ENCODE results near the gene ERF. TPM values are rescaled to one million over a fixed set of nuclear protein-coding genes. Genes with fewer than 3 reads are reported as not detected.
A peak's percentile ranks its signal among the peaks of the same experiment; 100 is the strongest.

The ERF gene
- total and polyA plus RNA-seq, 2 of the 8 experiments (the other 6 are each of a cell fraction or from before 2014, with no cell fraction given): 43.7 to 62.7 TPM

DNA sequence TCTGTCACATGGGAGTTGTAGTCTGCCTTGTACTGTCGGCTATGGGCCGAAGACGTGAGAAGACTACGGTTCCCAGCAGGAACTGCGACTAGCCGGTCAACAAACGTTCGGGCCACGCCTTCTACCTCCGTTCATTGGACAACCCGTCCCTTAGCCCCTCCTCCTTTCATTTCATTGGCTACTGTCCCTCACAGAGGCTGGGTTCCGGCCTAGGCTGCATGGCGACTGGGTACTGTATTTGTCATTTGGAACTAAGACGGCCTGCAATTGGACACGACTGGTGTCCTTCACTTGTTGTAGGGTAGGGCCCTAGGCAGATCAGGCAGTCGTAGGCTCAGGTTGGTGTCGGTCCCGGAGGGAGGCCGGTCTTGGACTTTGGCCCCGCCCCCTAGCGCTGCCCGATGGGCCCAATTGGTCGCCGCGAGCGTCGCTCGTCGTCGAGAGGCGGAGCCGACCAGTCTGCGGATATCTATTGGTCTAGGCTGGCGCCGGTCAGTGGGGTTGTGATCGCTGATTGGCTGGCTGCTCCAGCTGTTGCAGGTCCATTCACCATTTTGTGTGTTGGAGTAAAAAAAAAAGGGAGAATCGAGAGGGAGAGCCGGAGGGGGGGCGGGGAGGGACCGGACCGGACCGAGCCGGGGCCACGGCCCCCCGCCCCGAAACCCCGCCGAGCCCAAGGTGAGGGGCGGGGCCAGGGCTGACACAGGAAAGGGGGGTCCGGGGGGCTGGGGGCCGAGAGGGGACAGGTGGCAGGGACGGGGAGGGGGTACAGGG, 14.0 kb upstream of the ERF start, which contains the start of gene CIC (continued):
- TF ChIP-seq SIX5 (IDR thresholded peaks at IDR 0.05; ENCODE audit: low read depth, low read length) (peak; percentile 93), SP4 (IDR thresholded peaks at IDR 0.05; ENCODE audit: low read length) (peak; percentile 98), CREB1 (IDR thresholded peaks at IDR 0.05) (peak; percentile 84), CTBP2 (IDR thresholded peaks at IDR 0.05; ENCODE audit: borderline replicate concordance, insufficient read depth, insufficient read length, low read length) (no peak), YY1 (IDR thresholded peaks at IDR 0.05; ENCODE audit: low read depth, low read length) (peak; percentile 85)
